Cortex of kidney (tissue), 1 donor: Measurements from ENCODE around the gene DLG2.

ENCODE experiments used
- DNase-seq: peaks from one replicate; lab custom pipeline; 2025; lab: John Stamatoyannopoulos, UW

DLG2 gene

GRCh38 chr11:84212468-84213390, 1414.4 kb downstream of the DLG2 start:
- DNase-seq: no peak

GRCh38 chr11:84211896-84212295, 1415.2 kb downstream of the DLG2 start:
- DNase-seq: no peak

GRCh38 chr11:84194696-84195095, 1432.4 kb downstream of the DLG2 start:
- DNase-seq: no peak

GRCh38 chr11:84193706-84194105, 1433.4 kb downstream of the DLG2 start:
- no peak for DNase-seq

- DNase-seq: no peak
Measured at GRCh38 chr11:84188521-84188920, 1438.6 kb downstream of the DLG2 start.

DNA sequence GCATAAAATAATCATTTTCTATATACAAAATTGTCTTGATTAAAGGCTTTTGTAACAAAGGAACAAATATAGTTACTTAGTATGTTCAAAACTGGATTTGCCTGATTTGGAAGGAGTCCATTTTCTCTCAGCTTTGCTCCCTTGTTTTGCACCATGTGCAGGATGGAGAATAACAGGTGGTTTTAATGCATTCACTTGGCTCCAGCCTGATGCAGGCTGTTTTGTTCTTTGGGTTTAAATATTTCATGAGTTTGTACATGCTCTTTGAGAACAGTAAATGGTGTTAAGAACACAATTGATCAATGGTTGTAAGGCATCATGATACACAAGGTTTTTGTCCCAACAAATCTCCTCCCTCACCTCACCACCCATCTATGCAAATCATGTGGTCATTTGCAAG, 1454.1 kb downstream of the DLG2 start:
- no peak for DNase-seq

DNA sequence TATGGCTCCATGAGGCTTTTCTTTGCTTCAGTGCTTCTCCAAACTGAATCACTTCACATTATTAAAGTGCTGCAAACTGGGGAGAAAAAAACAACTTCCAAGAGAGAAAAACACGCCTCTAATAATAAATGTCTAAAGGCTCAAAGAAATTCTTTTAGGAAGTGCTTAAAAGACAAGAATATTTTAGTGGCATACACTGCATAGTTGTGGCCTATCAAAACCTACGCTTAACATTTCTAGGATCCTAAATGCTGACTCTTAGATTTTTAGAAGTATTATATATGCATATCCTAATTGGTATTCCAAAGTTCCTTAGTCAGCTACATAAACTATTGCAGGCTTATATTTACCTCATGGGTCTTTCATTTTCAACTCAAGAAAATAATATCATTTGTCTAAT, 1462.0 kb downstream of the DLG2 start:
- DNase-seq: no peak

DNA sequence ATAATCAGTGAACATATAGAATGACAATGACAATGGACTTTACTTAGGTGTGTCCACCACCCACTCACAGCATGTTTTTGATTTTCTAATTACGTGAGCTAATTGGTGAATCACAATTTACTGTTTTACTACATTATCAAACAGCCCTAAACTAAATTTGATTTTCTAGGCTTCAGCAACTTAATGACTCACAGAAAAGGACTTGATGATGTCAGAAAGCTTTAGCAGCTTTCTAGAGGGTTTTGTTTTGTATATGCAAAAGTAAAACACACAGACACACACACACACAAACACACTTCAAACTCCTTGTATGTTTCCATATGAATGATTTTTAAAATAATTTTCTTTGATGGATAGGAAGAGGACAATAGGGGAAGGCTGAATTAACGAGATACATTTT, 1462.4 kb downstream of the DLG2 start:
- DNase-seq: no peak

- no peak for DNase-seq
Measured at GRCh38 chr11:84163116-84163515, 1464.0 kb downstream of the DLG2 start.

DNA sequence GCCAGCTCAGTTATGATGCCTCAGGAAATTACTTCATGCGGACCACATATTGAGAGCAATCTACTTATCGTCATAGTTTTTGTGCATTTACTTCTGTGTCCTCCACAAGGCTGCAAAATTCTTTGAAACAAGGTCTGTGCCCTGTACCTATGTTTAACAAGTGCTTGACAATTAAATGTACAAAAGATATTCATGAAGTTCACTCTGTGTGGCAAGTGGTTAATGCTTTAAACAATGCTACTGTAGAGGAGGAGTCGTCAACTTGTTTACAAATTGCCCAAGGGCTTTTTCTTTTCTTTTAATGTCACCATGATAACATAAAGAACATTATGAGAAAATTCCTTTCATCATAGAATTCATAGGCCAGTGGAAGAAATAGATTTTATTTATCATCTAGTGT, 1469.5 kb downstream of the DLG2 start:
- no peak for DNase-seq

DNA sequence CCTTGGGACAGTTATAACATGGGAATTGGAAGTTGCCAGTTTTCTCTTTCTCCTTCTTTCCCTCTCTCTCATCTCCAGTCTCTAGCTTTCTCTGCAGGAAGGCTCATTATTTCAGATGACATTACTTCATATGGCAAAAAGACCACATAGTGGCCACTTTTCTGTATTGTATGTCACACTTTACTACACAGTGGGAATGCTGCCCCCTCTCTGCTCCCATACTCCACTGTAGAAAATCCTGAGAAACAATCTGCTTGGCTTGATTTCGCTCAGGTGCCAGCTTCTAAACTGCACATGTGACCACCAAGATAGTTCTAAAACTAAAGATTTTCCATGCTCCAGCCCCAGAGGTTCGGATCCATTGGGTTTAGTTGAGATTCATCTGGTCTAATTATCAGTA, 1480.3 kb downstream of the DLG2 start:
- no peak for DNase-seq

- DNase-seq: no peak
Measured at GRCh38 chr11:84145616-84146185, 1481.4 kb downstream of the DLG2 start.

- no peak for DNase-seq
Measured at GRCh38 chr11:84144531-84144930, 1482.6 kb downstream of the DLG2 start.

- no peak for DNase-seq
Measured at GRCh38 chr11:84142411-84142810, 1484.7 kb downstream of the DLG2 start.

DNA sequence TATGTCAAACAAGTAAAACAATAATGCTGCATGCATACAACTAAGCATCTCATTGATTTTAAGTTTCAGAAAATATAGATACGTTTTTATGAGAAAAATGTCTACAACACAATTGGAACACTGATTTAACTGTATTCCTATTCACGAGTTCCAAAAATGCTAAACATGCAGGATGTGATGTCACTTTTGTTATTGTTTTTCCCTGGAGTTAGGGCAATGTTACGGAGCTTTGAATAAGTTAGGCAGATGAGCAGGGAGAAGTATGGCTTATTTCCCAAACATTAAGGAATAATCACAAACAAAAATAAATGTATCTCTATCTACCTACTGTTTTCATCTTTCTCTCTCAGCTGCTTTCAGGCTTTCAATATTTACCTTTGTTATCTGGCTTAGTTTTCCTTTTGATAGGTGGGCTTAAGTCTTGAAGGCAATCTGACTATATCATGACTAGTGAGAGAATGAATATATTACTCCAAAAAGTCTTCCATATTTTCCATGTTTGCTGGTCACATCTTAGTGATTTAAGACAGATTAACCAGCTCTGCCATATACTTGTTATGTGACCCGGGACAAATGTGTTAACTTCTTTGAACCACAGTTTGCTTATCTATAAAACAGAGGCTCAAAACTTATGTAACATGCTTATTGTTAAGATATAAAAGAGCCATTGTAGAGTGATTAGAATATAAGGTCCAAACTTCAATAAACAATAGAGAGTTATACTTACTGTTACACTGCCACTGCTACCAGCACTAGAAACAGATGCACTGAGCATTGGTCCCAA, 1486.6 kb downstream of the DLG2 start:
- no peak for DNase-seq

- no peak for DNase-seq
Measured at GRCh38 chr11:84137960-84138359, 1489.2 kb downstream of the DLG2 start.

- no peak for DNase-seq
Measured at GRCh38 chr11:84137505-84137904, 1489.6 kb downstream of the DLG2 start.

- DNase-seq: no peak
Measured at GRCh38 chr11:84136926-84137325, 1490.2 kb downstream of the DLG2 start.

DNA sequence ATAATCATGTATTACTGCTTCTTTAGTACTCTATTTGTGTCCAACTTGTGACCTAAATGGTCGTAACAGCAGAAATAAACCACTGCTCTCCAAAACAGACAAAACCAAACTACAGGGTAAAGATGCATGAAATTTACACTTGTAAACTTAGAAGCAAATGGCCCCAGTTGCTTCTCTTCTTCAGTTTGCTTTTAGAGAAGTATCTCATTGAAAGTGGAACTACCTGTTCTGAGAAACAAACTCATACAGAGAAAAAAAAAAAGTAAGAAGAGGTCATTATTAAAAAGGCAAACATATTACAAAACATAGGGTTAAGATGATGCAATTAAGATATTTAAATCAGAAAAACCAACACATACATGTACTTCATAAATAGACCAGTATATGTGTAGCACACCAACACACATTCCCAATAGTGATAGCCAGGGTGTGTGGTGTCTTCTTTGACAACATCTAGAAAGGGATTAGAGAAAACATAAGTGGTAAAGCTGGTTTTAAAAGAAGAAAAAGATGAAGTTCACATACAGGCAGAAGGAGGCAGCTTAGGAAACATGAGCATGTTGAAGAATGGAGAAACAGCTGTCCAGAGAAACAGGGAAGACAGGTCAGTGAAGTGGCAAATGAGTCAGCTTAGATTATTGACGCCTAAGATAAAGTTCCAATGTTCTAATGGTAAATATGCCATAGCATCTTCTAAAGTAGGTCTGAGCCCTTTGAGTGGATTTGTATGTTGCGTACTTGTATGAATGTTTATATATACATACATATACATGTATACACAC, 1496.3 kb downstream of the DLG2 start:
- no peak for DNase-seq

- no peak for DNase-seq
Measured at GRCh38 chr11:84129961-84130576, 1497.1 kb downstream of the DLG2 start.

DNA sequence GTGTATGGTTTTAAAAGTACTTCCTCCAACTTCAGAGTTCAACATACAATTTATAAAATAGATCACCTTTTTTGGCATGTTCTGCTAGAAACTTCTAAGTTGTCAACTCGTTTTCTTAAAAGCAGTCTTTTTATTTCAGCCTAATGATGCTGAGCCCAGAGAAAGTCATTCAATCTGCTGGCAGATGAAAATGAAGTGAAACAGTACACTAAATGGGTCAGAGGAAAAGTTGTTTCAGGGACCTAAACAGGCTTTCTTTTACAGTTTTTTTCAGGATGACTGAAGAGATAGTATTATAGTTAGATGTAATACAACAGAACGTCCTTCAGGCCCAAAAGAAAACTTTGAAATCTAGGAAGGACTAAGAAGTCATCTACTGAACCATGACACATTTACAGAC, 1498.3 kb downstream of the DLG2 start:
- no peak for DNase-seq

DNA sequence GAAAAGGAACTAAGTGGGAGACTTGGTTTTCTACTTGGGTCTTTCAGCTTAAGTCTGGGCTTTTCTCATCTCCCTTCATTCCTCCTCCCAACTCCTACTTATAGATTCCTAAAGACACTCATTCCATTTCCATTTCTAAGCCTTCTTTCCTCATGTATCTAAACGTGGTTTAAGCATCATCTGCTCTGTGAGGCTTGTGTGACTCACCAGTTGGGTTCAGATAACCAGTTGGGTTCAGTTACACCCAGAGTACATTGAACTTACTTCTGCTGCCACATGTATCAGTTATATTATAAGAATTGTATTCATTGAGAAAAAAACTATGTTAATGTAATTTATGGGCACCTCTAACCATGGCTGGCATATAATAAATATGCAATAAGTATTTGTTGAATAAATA, 1509.8 kb downstream of the DLG2 start:
- no peak for DNase-seq
